CD14-positive monocyte (primary cell): ENCODE results near the gene BLMH. TPM values are rescaled to one million over a fixed set of nuclear protein-coding genes. Genes with fewer than 3 reads are reported as not detected.

Experiments used
- DNase-seq, 3 donors: peaks; one replicate each; pipeline ENCODE4 v3.0.0-alpha.2; 2011 to 2022
- H2AFZ ChIP-seq: 2 replicates; pipeline ENCODE4 v1.6.0; 2012; ENCODE audit warnings: mild to moderate bottlenecking, low read depth, low read length, inconsistent platforms; ENCODE audit not compliant: insufficient read depth, poor library complexity, severe bottlenecking
- H3K27ac ChIP-seq, 2 donors: 1 replicate in 1 of 2; 2 replicates in 1 of 2; pipeline ENCODE4 v1.5.1; 2012 to 2013; ENCODE audit warnings: low read length in 2 of 2, control low read depth in 1 of 2, inconsistent platforms in 1 of 2, low read depth in 1 of 2, mild to moderate bottlenecking in 1 of 2
- H3K27me3 ChIP-seq, 2 donors: one replicate each; pipeline versions ENCODE4 v1.6.0 to v1.6.1; 2011 to 2013; ENCODE audit warnings: low read length in 2 of 2; ENCODE audit not compliant: control insufficient read depth in 2 of 2, insufficient read depth in 2 of 2
- H3K36me3 ChIP-seq, 2 donors: replicated peaks in 1 of 2; 1 replicate in 1 of 2; 2 replicates in 1 of 2; pipeline versions ENCODE4 v1.5.1 to v1.6.1; 2012 to 2013; ENCODE audit warnings: low read length in 2 of 2, control low read depth in 1 of 2, inconsistent platforms in 1 of 2, mild to moderate bottlenecking in 1 of 2; ENCODE audit not compliant: insufficient read depth in 2 of 2, control insufficient read depth in 1 of 2
- H3K4me1 ChIP-seq, 2 donors: 1 replicate in 1 of 2; 2 replicates in 1 of 2; pipeline versions ENCODE4 v1.5.1 to v1.6.1; 2012 to 2013; ENCODE audit warnings: low read length in 2 of 2, control low read depth in 1 of 2, inconsistent platforms in 1 of 2, mild to moderate bottlenecking in 1 of 2, moderate library complexity in 1 of 2; ENCODE audit not compliant: insufficient read depth in 2 of 2, control insufficient read depth in 1 of 2
- H3K4me2 ChIP-seq: replicated peaks from 2 replicates; pipeline ENCODE3; 2012; ENCODE audit warnings: low read length, moderate library complexity, mild to moderate bottlenecking; ENCODE audit not compliant: poor library complexity, severe bottlenecking; ENCODE audit errors: extremely low read depth
- H3K4me3 ChIP-seq, 3 experiments: fragments of 200-600 bp in 1 of 3; sonication (generic) in 1 of 3; replicated peaks in 1 of 3; 1 replicate in 2 of 3; 2 replicates in 1 of 3; pipeline ENCODE4 v1.5.1; 2011 to 2013; ENCODE audit warnings: low read length in 3 of 3, mild to moderate bottlenecking in 3 of 3, control low read depth in 2 of 3, low read depth in 2 of 3, inconsistent platforms in 1 of 3, moderate library complexity in 1 of 3
- H3K79me2 ChIP-seq: 2 replicates; pipeline ENCODE4 v1.6.0; 2012; ENCODE audit warnings: mild to moderate bottlenecking, control low read depth, inconsistent platforms, low read length, moderate library complexity; ENCODE audit not compliant: insufficient read depth
- H3K9ac ChIP-seq: 2 replicates; pipeline ENCODE4 v1.6.0; 2017; ENCODE audit warnings: low read length, mild to moderate bottlenecking; ENCODE audit not compliant: insufficient read depth, poor library complexity, severe bottlenecking
- H3K9me3 ChIP-seq, 2 donors: replicated peaks in 1 of 2; 1 replicate in 1 of 2; 2 replicates in 1 of 2; pipeline versions ENCODE4 v1.5.1 to v1.6.1; 2012 to 2013; ENCODE audit warnings: low read length in 2 of 2, control low read depth in 1 of 2; ENCODE audit not compliant: control insufficient read depth in 1 of 2, insufficient read depth in 1 of 2
- H4K20me1 ChIP-seq: 2 replicates; pipeline ENCODE4 v1.6.0; 2012; ENCODE audit warnings: mild to moderate bottlenecking, low read length, control low read depth, moderate library complexity; ENCODE audit not compliant: insufficient read depth
- H3K27ac Mint-ChIP-seq, 7 donors: one replicate each; pipeline ENCODE4 v1.8.0; 2020; ENCODE audit warnings: mild to moderate bottlenecking in 7 of 7, mixed read lengths in 7 of 7, moderate library complexity in 6 of 7, inconsistent platforms in 2 of 7
- H3K27me3 Mint-ChIP-seq, 3 donors: one replicate each; pipeline ENCODE4 v1.8.0; 2021 to 2022; ENCODE audit warnings: low read depth in 3 of 3, mild to moderate bottlenecking in 3 of 3, mixed read lengths in 3 of 3, moderate library complexity in 3 of 3, inconsistent platforms in 1 of 3
- H3K36me3 Mint-ChIP-seq, 2 donors: one replicate each; pipeline ENCODE4 v1.8.0; 2020; ENCODE audit warnings: mixed read lengths in 2 of 2, inconsistent platforms in 1 of 2, mild to moderate bottlenecking in 1 of 2
- H3K4me1 Mint-ChIP-seq: one replicate; pipeline ENCODE4 v1.8.0; 2020; ENCODE audit warnings: mild to moderate bottlenecking, mixed read lengths
- H3K4me3 Mint-ChIP-seq, 2 donors: one replicate each; pipeline ENCODE4 v1.8.0; 2020; ENCODE audit warnings: mild to moderate bottlenecking in 2 of 2, mixed read lengths in 2 of 2, moderate library complexity in 1 of 2
- H3K9me3 Mint-ChIP-seq, 7 donors: one replicate each; pipeline ENCODE4 v1.8.0; 2020 to 2022; ENCODE audit warnings: mixed read lengths in 7 of 7, mild to moderate bottlenecking in 6 of 7, moderate library complexity in 6 of 7, inconsistent platforms in 2 of 7
- WGBS: methylation state at CpG from one replicate; pipeline ENCODE4 v1.1.5; 2013; ENCODE audit warnings: missing lambda C conversion rate; ENCODE audit not compliant: insufficient coverage; 5-methylcytosine and 5-hydroxymethylcytosine counted together
- intact Hi-C, 2 donors: fragments of 100-400 bp; cut with micrococcal nuclease; formaldehyde crosslinking; loops; one replicate each; pipeline versions ENCODE4 v1.15.0 to v1.15.1; 2023
- polyA plus RNA-seq, 3 donors: library from polyadenylated mRNA; depleted of rRNA in 1 of 3; unstranded in 2 of 3; stranded (reverse) in 1 of 3; fragments of 300-500 nt in 2 of 3; fragments of >200 nt in 1 of 3; fragmentation: Illumina TruSeq in 2 of 3; gene quantifications; 1 replicate in 2 of 3; 2 replicates in 1 of 3; pipeline ENCODE4 v1.2.3, GENCODE V29; 2012 to 2021
- TF ChIP-seq, protein P1 (sequence below): fragments of 200-600 bp; IDR thresholded peaks from one replicate; pipeline ENCODE4 v1.8.0; 2022; ENCODE audit warnings: antibody characterized with exemption, mild to moderate bottlenecking

Gene BLMH
- polyA plus RNA-seq, 3 donors: 6.6 to 10.8 (median 10.4) TPM

DNA sequence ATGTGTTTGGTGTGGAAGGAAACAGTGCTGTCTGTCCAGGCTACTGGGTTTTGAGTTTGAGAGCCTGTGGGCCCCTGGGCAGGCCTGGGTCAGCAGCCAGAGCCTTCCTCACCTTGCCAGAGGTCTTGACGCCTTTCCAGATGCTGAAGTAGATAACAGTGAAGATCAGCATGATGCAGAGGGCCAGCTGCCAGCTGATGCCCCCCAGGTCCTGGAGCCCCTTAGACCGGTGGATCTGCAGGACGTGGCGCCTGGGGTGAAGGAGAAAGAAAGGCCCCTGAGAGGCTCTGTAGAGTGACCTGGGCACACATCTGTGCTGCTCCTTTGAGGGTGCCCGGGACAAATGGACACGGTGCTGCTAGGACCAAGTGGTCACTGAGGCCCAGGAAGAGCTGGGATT lies 74.7 kb downstream of the BLMH start:
- H3K27me3 ChIP-seq: no peaks in the 10 kb centered on the region
- H2AFZ ChIP-seq: no peak overlapping the region
- no peaks in the 10 kb centered on the region for H3K4me1 ChIP-seq
- H3K79me2 ChIP-seq: no peaks in the 10 kb centered on the region
- H4K20me1 ChIP-seq: no peaks in the 10 kb centered on the region
- H3K9me3 ChIP-seq: no peaks in the 10 kb centered on the region
- no peak for DNase-seq
- 97% methylated on average over 6 of the region's 6 CpGs for WGBS
- Mint-ChIP-seq H3K36me3 (no peaks in the 10 kb centered on the region), H3K27ac (no peak overlapping the region), H3K9me3 (peaks cover 0 to 1% (median 0%) of the 10 kb centered on the region in 7 donors), H3K4me1 (no peaks in the 10 kb centered on the region), H3K27me3 (peaks cover 2 to 7% (median 3%) of the 10 kb centered on the region in 3 donors), H3K4me3 (no peak overlapping the region)
- no peaks in the 10 kb centered on the region for H3K36me3 ChIP-seq
- TF ChIP-seq, protein P1, sequence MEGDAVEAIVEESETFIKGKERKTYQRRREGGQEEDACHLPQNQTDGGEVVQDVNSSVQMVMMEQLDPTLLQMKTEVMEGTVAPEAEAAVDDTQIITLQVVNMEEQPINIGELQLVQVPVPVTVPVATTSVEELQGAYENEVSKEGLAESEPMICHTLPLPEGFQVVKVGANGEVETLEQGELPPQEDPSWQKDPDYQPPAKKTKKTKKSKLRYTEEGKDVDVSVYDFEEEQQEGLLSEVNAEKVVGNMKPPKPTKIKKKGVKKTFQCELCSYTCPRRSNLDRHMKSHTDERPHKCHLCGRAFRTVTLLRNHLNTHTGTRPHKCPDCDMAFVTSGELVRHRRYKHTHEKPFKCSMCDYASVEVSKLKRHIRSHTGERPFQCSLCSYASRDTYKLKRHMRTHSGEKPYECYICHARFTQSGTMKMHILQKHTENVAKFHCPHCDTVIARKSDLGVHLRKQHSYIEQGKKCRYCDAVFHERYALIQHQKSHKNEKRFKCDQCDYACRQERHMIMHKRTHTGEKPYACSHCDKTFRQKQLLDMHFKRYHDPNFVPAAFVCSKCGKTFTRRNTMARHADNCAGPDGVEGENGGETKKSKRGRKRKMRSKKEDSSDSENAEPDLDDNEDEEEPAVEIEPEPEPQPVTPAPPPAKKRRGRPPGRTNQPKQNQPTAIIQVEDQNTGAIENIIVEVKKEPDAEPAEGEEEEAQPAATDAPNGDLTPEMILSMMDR: no peak
- no peak overlapping the region for H3K9ac ChIP-seq
- H3K4me2 ChIP-seq: no peak overlapping the region
- intact Hi-C loops: no loop called here
- no peak overlapping the region for H3K4me3 ChIP-seq
- H3K27ac ChIP-seq: no peak overlapping the region

DNA sequence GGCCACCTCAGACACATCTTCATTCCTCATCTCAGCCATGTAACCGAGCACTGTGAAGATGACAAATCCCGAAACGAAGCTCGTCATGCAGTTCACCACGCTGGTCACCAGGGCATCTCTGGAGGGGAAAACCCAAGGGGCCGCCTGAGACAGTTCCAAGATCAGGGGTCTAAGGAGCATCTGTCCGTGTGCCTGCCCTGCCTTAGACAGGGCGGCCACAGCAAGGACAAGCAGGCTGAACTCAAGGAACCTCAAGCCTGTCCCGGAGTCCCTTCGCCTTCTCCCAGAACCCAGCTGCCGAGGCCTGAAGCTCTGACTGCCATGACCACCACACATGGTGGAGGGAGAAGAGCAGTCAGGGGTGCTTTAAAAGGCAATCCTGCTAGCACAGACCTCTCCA lies 79.0 kb downstream of the BLMH start:
- no peak overlapping the region for H3K9ac ChIP-seq
- no peaks in the 10 kb centered on the region for H3K9me3 ChIP-seq
- WGBS: 96% methylated on average over 8 of the region's 11 CpGs
- H3K4me3 Mint-ChIP-seq: peak overlapping the region in 1 of 2 donors; percentile 21
- H3K36me3 Mint-ChIP-seq: no peaks in the 10 kb centered on the region
- H3K4me1 ChIP-seq: peaks cover 0 to 4% of the 10 kb centered on the region in 2 donors
- H3K4me2 ChIP-seq: no peak overlapping the region
- H3K36me3 ChIP-seq: no peaks in the 10 kb centered on the region
- TF ChIP-seq, protein P1: no peak
- H3K27me3 ChIP-seq: no peaks in the 10 kb centered on the region
- no peaks in the 10 kb centered on the region for H4K20me1 ChIP-seq
- H3K27ac ChIP-seq: no peak overlapping the region
- H3K79me2 ChIP-seq: no peaks in the 10 kb centered on the region
- DNase-seq: no peak
- no peaks in the 10 kb centered on the region for H3K9me3 Mint-ChIP-seq
- no peak overlapping the region for H2AFZ ChIP-seq
- intact Hi-C loops: no loop called here
- no peak overlapping the region for H3K4me3 ChIP-seq
- H3K4me1 Mint-ChIP-seq: peaks cover 9% of the 10 kb centered on the region
- H3K27ac Mint-ChIP-seq: no peak overlapping the region
- peaks cover 2 to 13% (median 11%) of the 10 kb centered on the region in 3 donors for H3K27me3 Mint-ChIP-seq
